HEK293 (cell line): ENCODE data around the gene NCL.
A peak's percentile ranks its signal among the peaks of the same experiment; 100 is the strongest.

Experiments used
- CTCF ChIA-PET: fragments of 350-600 bp; formaldehyde crosslinking; extraction: SDS; loops from one replicate; lab custom pipeline; 2021; ENCODE audit warnings: antibody characterized with exemption; lab: Yijun Ruan, JAX
- POLR2A ChIA-PET: fragments of 300-600 bp; formaldehyde crosslinking; extraction: SDS; loops from one replicate; lab custom pipeline; 2020; ENCODE audit warnings: antibody characterized with exemption, inconsistent platforms; lab: Yijun Ruan, JAX
- H3K27ac ChIP-seq: fragments of 200-500 bp; sonication (Bioruptor generic); 2 replicates; pipeline ENCODE4 v1.5.1; 2014; ENCODE audit warnings: low read depth, low read length, control low read depth, inconsistent platforms; ENCODE audit errors: extremely low read depth
- H3K36me3 ChIP-seq, 2 experiments: fragments of 200-500 bp in 1 of 2; sonication (Bioruptor generic) in 1 of 2; 1 replicate in 1 of 2; 2 replicates in 1 of 2; pipeline ENCODE4 v1.5.1; 2014 to 2017; ENCODE audit warnings: inconsistent platforms in 2 of 2, low read length in 2 of 2; ENCODE audit not compliant: control insufficient read depth in 2 of 2, insufficient read depth in 1 of 2
- H3K4me1 ChIP-seq: fragments of 200-500 bp; sonication (Bioruptor generic); 2 replicates; pipeline ENCODE4 v1.5.1; 2014; ENCODE audit warnings: mild to moderate bottlenecking, low read length, inconsistent platforms; ENCODE audit not compliant: control insufficient read depth, insufficient read depth
- H3K4me3 ChIP-seq: 2 replicates; pipeline ENCODE4 v1.5.1; 2011; ENCODE audit warnings: low read depth, mild to moderate bottlenecking, control low read depth, low read length, moderate library complexity
- H3K9me3 ChIP-seq: fragments of 200-500 bp; sonication (Bioruptor generic); 2 replicates; pipeline ENCODE4 v1.5.1; 2014; ENCODE audit warnings: low read depth, low read length, inconsistent platforms; ENCODE audit not compliant: control insufficient read depth, insufficient read depth
- ELK4 ChIP-seq: IDR thresholded peaks from 2 replicates; pipeline ENCODE4 v1.6.1; 2011; ENCODE audit warnings: mild to moderate bottlenecking, low read depth, low read length, borderline replicate concordance
- GLI4 ChIP-seq: fragments of 450-650 bp; formaldehyde crosslinking; IDR thresholded peaks from 2 replicates; pipeline ENCODE4 v1.5.1; 2016; ENCODE audit warnings: missing biosample characterization, missing genetic modification characterization
- HOXA7 ChIP-seq: sonication (generic); formaldehyde crosslinking; IDR thresholded peaks from 2 replicates; pipeline ENCODE4 v1.8.1; 2022; ENCODE audit warnings: missing genetic modification reagents, borderline replicate concordance
- KLF7 ChIP-seq: fragments of 450-650 bp; formaldehyde crosslinking; IDR thresholded peaks from 2 replicates; pipeline ENCODE4 v1.5.1; 2016; ENCODE audit warnings: missing biosample characterization, missing genetic modification characterization, borderline replicate concordance
- MEIS1 ChIP-seq: sonication (generic); formaldehyde crosslinking; IDR thresholded peaks from 2 replicates; pipeline ENCODE4 v1.8.1; 2022; ENCODE audit warnings: missing genetic modification reagents, mild to moderate bottlenecking, borderline replicate concordance
- MYNN ChIP-seq: fragments of 450-650 bp; formaldehyde crosslinking; IDR thresholded peaks from 2 replicates; pipeline ENCODE4 v1.5.1; 2016; ENCODE audit warnings: missing biosample characterization, missing genetic modification characterization, borderline replicate concordance
- ZBTB1 ChIP-seq: fragments of 450-650 bp; formaldehyde crosslinking; IDR thresholded peaks from 2 replicates; pipeline ENCODE4 v1.5.1; 2016; ENCODE audit warnings: missing biosample characterization, missing genetic modification characterization
- ZBTB20 ChIP-seq: fragments of 450-650 bp; formaldehyde crosslinking; IDR thresholded peaks from 2 replicates; pipeline ENCODE4 v1.5.1; 2016; ENCODE audit warnings: missing biosample characterization, missing genetic modification characterization
- ZBTB21 ChIP-seq: fragments of 450-650 bp; formaldehyde crosslinking; IDR thresholded peaks from 2 replicates; pipeline ENCODE4 v1.5.1; 2017; ENCODE audit warnings: missing biosample characterization, missing genetic modification characterization
- ZFP69B ChIP-seq: fragments of 450-650 bp; formaldehyde crosslinking; IDR thresholded peaks from 2 replicates; pipeline ENCODE4 v1.5.1; 2016; ENCODE audit warnings: missing biosample characterization, missing genetic modification characterization
- ZNF10 ChIP-seq: fragments of 450-650 bp; formaldehyde crosslinking; IDR thresholded peaks from 2 replicates; pipeline ENCODE4 v1.5.1; 2017; ENCODE audit warnings: missing biosample characterization, missing genetic modification characterization
- ZNF2 ChIP-seq: fragments of 450-650 bp; formaldehyde crosslinking; IDR thresholded peaks from 2 replicates; pipeline ENCODE4 v1.5.1; 2016; ENCODE audit warnings: missing biosample characterization, missing genetic modification characterization
- ZNF214 ChIP-seq: fragments of 450-650 bp; formaldehyde crosslinking; IDR thresholded peaks from 2 replicates; pipeline ENCODE4 v1.5.1; 2017; ENCODE audit warnings: missing biosample characterization, mild to moderate bottlenecking, missing genetic modification characterization, borderline replicate concordance
- ZNF221 ChIP-seq: fragments of 450-650 bp; formaldehyde crosslinking; IDR thresholded peaks from 2 replicates; pipeline ENCODE4 v1.5.1; 2017; ENCODE audit warnings: missing biosample characterization, missing genetic modification characterization, borderline replicate concordance
- ZNF549 ChIP-seq: fragments of 450-650 bp; IDR thresholded peaks from 2 replicates; pipeline ENCODE4 v1.5.1; 2018; ENCODE audit warnings: missing biosample characterization, missing genetic modification characterization, mild to moderate bottlenecking, inconsistent platforms, moderate library complexity
- ZNF571 ChIP-seq: fragments of 450-650 bp; formaldehyde crosslinking; IDR thresholded peaks from 2 replicates; pipeline ENCODE4 v1.5.0; 2017; ENCODE audit warnings: missing biosample characterization, missing genetic modification characterization
- ZNF610 ChIP-seq: fragments of 450-650 bp; formaldehyde crosslinking; IDR thresholded peaks from 2 replicates; pipeline ENCODE4 v1.5.1; 2016; ENCODE audit warnings: missing biosample characterization, missing genetic modification characterization, borderline replicate concordance
- ZNF639 ChIP-seq: fragments of 450-650 bp; formaldehyde crosslinking; IDR thresholded peaks from 2 replicates; pipeline ENCODE4 v1.5.1; 2016; ENCODE audit warnings: missing biosample characterization, missing genetic modification characterization
- ZNF645 ChIP-seq: fragments of 450-650 bp; formaldehyde crosslinking; IDR thresholded peaks from 2 replicates; pipeline ENCODE4; 2016; ENCODE audit warnings: missing biosample characterization, missing genetic modification characterization
- ZNF776 ChIP-seq: fragments of 450-650 bp; formaldehyde crosslinking; IDR thresholded peaks from 2 replicates; pipeline ENCODE4 v1.5.0; 2017; ENCODE audit warnings: missing biosample characterization, missing genetic modification characterization, borderline replicate concordance
- ZNF830 ChIP-seq: fragments of 450-650 bp; IDR thresholded peaks from 2 replicates; pipeline ENCODE4 v1.5.0; 2018; ENCODE audit warnings: missing biosample characterization, missing genetic modification characterization, low read depth, mild to moderate bottlenecking, moderate library complexity
- ZSCAN5A ChIP-seq: fragments of 450-650 bp; formaldehyde crosslinking; IDR thresholded peaks from 2 replicates; pipeline ENCODE4 v1.5.1; 2016; ENCODE audit warnings: missing biosample characterization, missing genetic modification characterization
- TF ChIP-seq, protein P1 (sequence below): fragments of 450-650 bp; formaldehyde crosslinking; IDR thresholded peaks from 2 replicates; pipeline ENCODE4 v1.5.1; 2016; ENCODE audit warnings: missing biosample characterization, missing genetic modification characterization
- TF ChIP-seq, protein P2 (sequence below): fragments of 450-650 bp; formaldehyde crosslinking; IDR thresholded peaks from 2 replicates; pipeline ENCODE4 v1.5.1; 2016; ENCODE audit warnings: missing biosample characterization, missing genetic modification characterization
- TF ChIP-seq, protein P3 (sequence below): fragments of 450-650 bp; formaldehyde crosslinking; IDR thresholded peaks from 2 replicates; pipeline ENCODE4 v1.5.1; 2016; ENCODE audit warnings: missing biosample characterization, missing genetic modification characterization

The NCL gene

GRCh38 chr2:231411237-231411636, 53.0 kb downstream of the NCL start (continued):
- no peak for TF ChIP-seq ZFP69B (tag by site-specific recombination)
- no peak for TF ChIP-seq ZBTB20
- TF ChIP-seq ZNF830 (tag by site-specific recombination): no peak
- TF ChIP-seq, protein P1, sequence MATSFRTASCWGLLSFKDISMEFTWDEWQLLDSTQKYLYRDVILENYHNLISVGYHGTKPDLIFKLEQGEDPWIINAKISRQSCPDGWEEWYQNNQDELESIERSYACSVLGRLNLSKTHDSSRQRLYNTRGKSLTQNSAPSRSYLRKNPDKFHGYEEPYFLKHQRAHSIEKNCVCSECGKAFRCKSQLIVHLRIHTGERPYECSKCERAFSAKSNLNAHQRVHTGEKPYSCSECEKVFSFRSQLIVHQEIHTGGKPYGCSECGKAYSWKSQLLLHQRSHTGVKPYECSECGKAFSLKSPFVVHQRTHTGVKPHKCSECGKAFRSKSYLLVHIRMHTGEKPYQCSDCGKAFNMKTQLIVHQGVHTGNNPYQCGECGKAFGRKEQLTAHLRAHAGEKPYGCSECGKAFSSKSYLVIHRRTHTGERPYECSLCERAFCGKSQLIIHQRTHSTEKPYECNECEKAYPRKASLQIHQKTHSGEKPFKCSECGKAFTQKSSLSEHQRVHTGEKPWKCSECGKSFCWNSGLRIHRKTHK (tag by site-specific recombination): no peak
- TF ChIP-seq, all 188 proteins: peak for 0

DNA sequence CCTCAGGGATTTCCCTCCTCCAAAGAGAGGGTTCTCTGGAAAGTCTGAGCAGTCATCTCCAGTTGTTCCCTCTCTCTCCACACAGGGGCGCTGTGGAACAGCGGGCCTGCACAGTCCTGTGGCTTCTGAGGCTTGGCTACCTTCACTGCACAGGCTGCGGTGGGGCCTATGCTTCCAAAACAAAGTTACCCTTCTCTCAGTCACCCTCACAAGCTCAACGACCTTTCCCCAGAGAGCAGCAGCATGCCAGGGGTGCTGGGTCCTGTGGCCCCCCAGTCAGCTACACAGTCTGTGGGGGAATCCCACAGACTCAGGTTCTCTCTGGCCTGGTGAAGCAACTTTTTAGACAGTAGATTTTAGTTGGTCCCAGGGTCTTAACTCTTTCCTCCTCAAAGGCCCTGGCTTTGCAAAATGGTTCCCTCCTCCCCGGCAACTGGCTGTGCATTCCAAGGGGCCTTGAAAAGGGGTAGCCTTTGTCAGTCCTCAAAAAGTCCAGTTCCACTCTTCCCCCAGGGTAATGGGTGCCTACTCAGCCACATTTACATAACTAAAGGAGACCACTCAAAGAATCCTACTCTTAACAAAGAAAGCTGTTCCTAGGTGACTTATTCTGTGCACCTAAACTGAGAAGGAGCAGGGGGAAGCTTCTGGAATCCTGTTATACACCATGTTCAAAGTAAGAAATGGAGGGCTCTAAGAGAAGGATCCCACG, 53.8 kb downstream of the NCL start:
- CTCF ChIA-PET: interaction anchor here (0.6 to 5.2 kb wide), 17 partner anchors 9 to 586 kb away, joined by 3 to 48 read pairs (median 5); no protein-coding TSS in a partner anchor
- TF ChIP-seq ZNF549 (no peak), MYNN (tag by site-specific recombination) (no peak), KLF7 (tag by site-specific recombination) (no peak), ZNF645 (no peak), ZNF571 (tag by site-specific recombination) (no peak), GLI4 (tag by site-specific recombination) (no peak), ZNF214 (tag by site-specific recombination) (no peak), ZNF610 (tag by site-specific recombination) (no peak), ZNF776 (tag by site-specific recombination) (no peak), ZNF2 (tag by site-specific recombination) (peak; percentile 99), HOXA7 (no peak), ZBTB1 (tag by site-specific recombination) (no peak), ZSCAN5A (tag by site-specific recombination) (no peak), MEIS1 (CRISPR knock-in tag) (no peak), ELK4 (no peak), ZBTB21 (tag by site-specific recombination) (no peak), ZNF10 (tag by site-specific recombination) (no peak), ZNF221 (tag by site-specific recombination) (no peak), ZNF639 (no peak)
- TF ChIP-seq, protein P2, sequence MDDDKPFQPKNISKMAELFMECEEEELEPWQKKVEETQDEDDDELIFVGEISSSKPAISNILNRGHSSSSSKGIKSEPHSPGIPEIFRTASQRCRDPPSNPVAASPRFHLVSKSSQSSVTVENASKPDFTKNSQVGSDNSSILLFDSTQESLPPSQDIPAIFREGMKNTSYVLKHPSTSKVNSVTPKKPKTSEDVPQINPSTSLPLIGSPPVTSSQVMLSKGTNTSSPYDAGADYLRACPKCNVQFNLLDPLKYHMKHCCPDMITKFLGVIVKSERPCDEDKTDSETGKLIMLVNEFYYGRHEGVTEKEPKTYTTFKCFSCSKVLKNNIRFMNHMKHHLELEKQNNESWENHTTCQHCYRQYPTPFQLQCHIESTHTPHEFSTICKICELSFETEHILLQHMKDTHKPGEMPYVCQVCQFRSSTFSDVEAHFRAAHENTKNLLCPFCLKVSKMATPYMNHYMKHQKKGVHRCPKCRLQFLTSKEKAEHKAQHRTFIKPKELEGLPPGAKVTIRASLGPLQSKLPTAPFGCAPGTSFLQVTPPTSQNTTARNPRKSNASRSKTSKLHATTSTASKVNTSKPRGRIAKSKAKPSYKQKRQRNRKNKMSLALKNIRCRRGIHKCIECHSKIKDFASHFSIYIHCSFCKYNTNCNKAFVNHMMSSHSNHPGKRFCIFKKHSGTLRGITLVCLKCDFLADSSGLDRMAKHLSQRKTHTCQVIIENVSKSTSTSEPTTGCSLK: no peak
- TF ChIP-seq, protein P3, sequence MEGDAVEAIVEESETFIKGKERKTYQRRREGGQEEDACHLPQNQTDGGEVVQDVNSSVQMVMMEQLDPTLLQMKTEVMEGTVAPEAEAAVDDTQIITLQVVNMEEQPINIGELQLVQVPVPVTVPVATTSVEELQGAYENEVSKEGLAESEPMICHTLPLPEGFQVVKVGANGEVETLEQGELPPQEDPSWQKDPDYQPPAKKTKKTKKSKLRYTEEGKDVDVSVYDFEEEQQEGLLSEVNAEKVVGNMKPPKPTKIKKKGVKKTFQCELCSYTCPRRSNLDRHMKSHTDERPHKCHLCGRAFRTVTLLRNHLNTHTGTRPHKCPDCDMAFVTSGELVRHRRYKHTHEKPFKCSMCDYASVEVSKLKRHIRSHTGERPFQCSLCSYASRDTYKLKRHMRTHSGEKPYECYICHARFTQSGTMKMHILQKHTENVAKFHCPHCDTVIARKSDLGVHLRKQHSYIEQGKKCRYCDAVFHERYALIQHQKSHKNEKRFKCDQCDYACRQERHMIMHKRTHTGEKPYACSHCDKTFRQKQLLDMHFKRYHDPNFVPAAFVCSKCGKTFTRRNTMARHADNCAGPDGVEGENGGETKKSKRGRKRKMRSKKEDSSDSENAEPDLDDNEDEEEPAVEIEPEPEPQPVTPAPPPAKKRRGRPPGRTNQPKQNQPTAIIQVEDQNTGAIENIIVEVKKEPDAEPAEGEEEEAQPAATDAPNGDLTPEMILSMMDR (tag by site-specific recombination): peak; percentile 21; the same call in 1 of the 2 replicates

More for the DNA sequence above, 53.8 kb downstream of the NCL start:
- no peaks in the 10 kb centered on the region for H3K9me3 ChIP-seq
- H3K4me1 ChIP-seq: no peaks in the 10 kb centered on the region
- no peaks in the 10 kb centered on the region for H3K36me3 ChIP-seq
- POLR2A ChIA-PET: interaction anchor here (0.6 to 1.0 kb wide), 4 partner anchors 10 to 40 kb away, joined by 3 to 7 read pairs (median 4); no protein-coding TSS in a partner anchor
- no peak overlapping the region for H3K27ac ChIP-seq
- no peak overlapping the region for H3K4me3 ChIP-seq
